HepG2 (cell line): Measurements from ENCODE around the gene TMEM95. TPM values are rescaled to one million over a fixed set of nuclear protein-coding genes. Genes with fewer than 3 reads are reported as not detected.

ENCODE experiments used
- DZIP1 ChIP-seq: sonication (generic); formaldehyde crosslinking; IDR thresholded peaks from 2 replicates; pipeline ENCODE4 v1.5.0; 2020; ENCODE audit warnings: mild to moderate bottlenecking, missing genetic modification reagents
- FOXO1 ChIP-seq: sonication (generic); formaldehyde crosslinking; IDR thresholded peaks from 2 replicates; pipeline ENCODE4 v1.4.0; 2020; ENCODE audit warnings: missing genetic modification reagents
- IRF1 ChIP-seq: sonication (generic); formaldehyde crosslinking; IDR thresholded peaks from 2 replicates; pipeline ENCODE4 v1.4.0; 2020; ENCODE audit warnings: low read depth, mild to moderate bottlenecking, missing genetic modification reagents
- NBN ChIP-seq: fragments of 450-650 bp; conservative IDR thresholded peaks from 2 replicates; pipeline ENCODE4 v1.6.1; 2017
- POLR2G ChIP-seq: fragments of 200-400 bp; formaldehyde crosslinking; IDR thresholded peaks from 2 replicates; pipeline ENCODE4 v1.6.1; 2018; ENCODE audit warnings: mild to moderate bottlenecking, low read depth, low read length, moderate library complexity
- RBM22 ChIP-seq: fragments of 200-400 bp; formaldehyde crosslinking; optimal IDR thresholded peaks from 2 replicates; pipeline ENCODE3; 2017; ENCODE audit warnings: mild to moderate bottlenecking, low read length, moderate library complexity
- THAP7 ChIP-seq: sonication (generic); formaldehyde crosslinking; IDR thresholded peaks from 2 replicates; pipeline ENCODE4 v1.8.1; 2023; ENCODE audit warnings: mild to moderate bottlenecking, missing genetic modification reagents
- TIGD3 ChIP-seq: sonication (generic); formaldehyde crosslinking; IDR thresholded peaks from 2 replicates; pipeline ENCODE4 v1.5.1; 2020; ENCODE audit warnings: mild to moderate bottlenecking, missing genetic modification reagents, borderline replicate concordance
- ZBTB40 ChIP-seq, 2 experiments: fragments of 450-650 bp in 1 of 2; sonication (generic) in 1 of 2; formaldehyde crosslinking in 1 of 2; IDR thresholded peaks; 2 replicates each; pipeline versions ENCODE4 v1.6.1 to v1.8.0; 2016 to 2022; ENCODE audit warnings: antibody characterized with exemption in 1 of 2, mild to moderate bottlenecking in 1 of 2, missing genetic modification reagents in 1 of 2
- ZFP37 ChIP-seq: sonication (generic); formaldehyde crosslinking; IDR thresholded peaks from 2 replicates; pipeline ENCODE4 v1.4.0; 2020; ENCODE audit warnings: missing genetic modification reagents, borderline replicate concordance
- ZNF431 ChIP-seq: sonication (generic); formaldehyde crosslinking; IDR thresholded peaks from 2 replicates; pipeline ENCODE4 v1.9.0; 2022; ENCODE audit warnings: missing genetic modification reagents, low read depth, mild to moderate bottlenecking, borderline replicate concordance
- ZNF557 ChIP-seq: sonication (generic); formaldehyde crosslinking; IDR thresholded peaks from 2 replicates; pipeline ENCODE4 v1.4.0; 2020; ENCODE audit warnings: missing genetic modification reagents
- ZNF589 ChIP-seq: sonication (generic); formaldehyde crosslinking; conservative IDR thresholded peaks from 2 replicates; pipeline ENCODE4 v1.8.0; 2022; ENCODE audit warnings: mild to moderate bottlenecking, moderate library complexity, missing genetic modification reagents
- polyA plus RNA-seq, 8 experiments: library from polyadenylated mRNA; depleted of rRNA in 3 of 8; stranded (reverse) in 7 of 8; unstranded in 1 of 8; fragments of >200 nt; fragmentation: Illumina TruSeq in 4 of 8; extraction: Trizol in 4 of 8; gene quantifications; 2 replicates each; pipeline versions ENCODE4 v1.2.1 to v1.2.3, GENCODE V29; 2011 to 2016; ENCODE audit warnings: low read depth in 4 of 8, missing spikeins in 1 of 8, mixed read lengths in 1 of 8; ENCODE audit not compliant: insufficient read depth in 1 of 8
- total RNA-seq, 5 experiments: library from RNA; depleted of rRNA; stranded (reverse); fragments of >200 nt; fragmentation: Illumina TruSeq; extraction: Trizol; gene quantifications; 2 replicates each; pipeline ENCODE4 v1.2.3, GENCODE V29; 2016; ENCODE audit warnings: low read depth in 1 of 5

Gene TMEM95
- total and polyA plus RNA-seq, 2 of the 13 experiments (the other 11 are each of a cell fraction or from before 2014, with no cell fraction given) = not detected

- TF ChIP-seq ZBTB40 (IDR thresholded peaks at IDR 0.05) (no peak), ZBTB40 (CRISPR knock-in tag; IDR thresholded peaks at IDR 0.05) (no peak), ZNF589 (CRISPR knock-in tag) (no peak), FOXO1 (CRISPR knock-in tag) (no peak), ZNF557 (CRISPR knock-in tag) (no peak), ZFP37 (no peak), ZNF431 (CRISPR knock-in tag) (no peak), RBM22 (no peak), DZIP1 (CRISPR knock-in tag) (no peak), POLR2G (peak; percentile 77), THAP7 (CRISPR knock-in tag) (no peak), NBN (no peak), TIGD3 (CRISPR knock-in tag) (0 out of 2 replicates have a peak, but pooled peaks have one; percentile 0), IRF1 (CRISPR knock-in tag) (no peak)
These were observed 26.1 kb downstream of the TMEM95 start, which contains the start of gene TNK1 (continued) for GRCh38 chr17:7380855-7381683.
